ENCODE measurements around the gene STAT5B. TPM values are rescaled to one million over a fixed set of nuclear protein-coding genes. Genes with fewer than 3 reads are reported as not detected.

The STAT5B gene
- total RNA-seq, 1 experiment from 2014 or later = 36.4 TPM

GRCh38 chr17:42179911-42180410, 96.2 kb downstream of the STAT5B start (continued):
- TF ChIP-seq ZBTB43 (CRISPR knock-in tag; IDR thresholded peaks at IDR 0.05) (peak; percentile 71; the same call in 1 of the 2 replicates), JAZF1 (CRISPR knock-in tag; IDR thresholded peaks at IDR 0.05) (no peak), AFF4 (CRISPR knock-in tag; IDR thresholded peaks at IDR 0.05; ENCODE audit: borderline replicate concordance) (no peak), MXD4 (CRISPR knock-in tag; IDR thresholded peaks at IDR 0.05; ENCODE audit: borderline replicate concordance) (no peak), EMX1 (CRISPR knock-in tag; IDR thresholded peaks at IDR 0.05) (no peak), USF1 (CRISPR knock-in tag; IDR thresholded peaks at IDR 0.05) (peak; percentile 32; the same call in 1 of the 2 replicates), ESRRA (CRISPR knock-in tag; IDR thresholded peaks at IDR 0.05; ENCODE audit: borderline replicate concordance) (peak; percentile 37; the same call in 1 of the 2 replicates), KAT7 (CRISPR knock-in tag; IDR thresholded peaks at IDR 0.05; ENCODE audit: borderline replicate concordance) (no peak), MLX (CRISPR knock-in tag; IDR thresholded peaks at IDR 0.05) (no peak), E2F5 (CRISPR knock-in tag; IDR thresholded peaks at IDR 0.05) (peak; percentile 42; the same call in 1 of the 2 replicates), USF2 (CRISPR knock-in tag; IDR thresholded peaks at IDR 0.05) (no peak), CBFB (CRISPR knock-in tag; IDR thresholded peaks at IDR 0.05; ENCODE audit: low read depth) (no peak), HMGXB4 (CRISPR knock-in tag; IDR thresholded peaks at IDR 0.05) (0 out of 2 replicates have a peak, but pooled peaks have one; percentile 22), MYBL2 (CRISPR knock-in tag; IDR thresholded peaks at IDR 0.05) (0 out of 2 replicates have a peak, but pooled peaks have one; percentile 68), HMGA2 (CRISPR knock-in tag; IDR thresholded peaks at IDR 0.05) (no peak), GABPB1 (CRISPR knock-in tag; IDR thresholded peaks at IDR 0.05) (peak; percentile 54; the same call in 1 of the 2 replicates), FOXP1 (CRISPR knock-in tag; IDR thresholded peaks at IDR 0.05; ENCODE audit: borderline replicate concordance) (peak; percentile 73), ZNF396 (CRISPR knock-in tag; IDR thresholded peaks at IDR 0.05; ENCODE audit: borderline replicate concordance) (no peak), ZNF317 (CRISPR knock-in tag; IDR thresholded peaks at IDR 0.05; ENCODE audit: borderline replicate concordance, low read depth) (no peak), MAX (CRISPR knock-in tag; IDR thresholded peaks at IDR 0.05) (peak; percentile 25; the same call in 1 of the 2 replicates), CREM (CRISPR knock-in tag; IDR thresholded peaks at IDR 0.05) (peak; percentile 54; the same call in 1 of the 2 replicates), PREB (CRISPR knock-in tag; IDR thresholded peaks at IDR 0.05; ENCODE audit: borderline replicate concordance) (0 out of 2 replicates have a peak, but pooled peaks have one; percentile 59), ZNF219 (CRISPR knock-in tag; IDR thresholded peaks at IDR 0.05; ENCODE audit: borderline replicate concordance) (0 out of 2 replicates have a peak, but pooled peaks have one; percentile 21), SMAD3 (CRISPR knock-in tag; IDR thresholded peaks at IDR 0.05; ENCODE audit: borderline replicate concordance) (peak; percentile 73; the same call in 1 of the 2 replicates), TEAD4 (CRISPR knock-in tag; IDR thresholded peaks at IDR 0.05) (peak; percentile 73; the same call in 1 of the 2 replicates), ZNF416 (CRISPR knock-in tag; IDR thresholded peaks at IDR 0.05) (no peak), NFE2L1 (CRISPR knock-in tag; IDR thresholded peaks at IDR 0.05) (peak; percentile 96), TEAD1 (CRISPR knock-in tag; IDR thresholded peaks at IDR 0.05) (peak; percentile 68)
